MM.1S (cell line): ENCODE data around the gene GNG14.

Source experiments
- CTCF ChIP-seq: fragments of 300-600 bp; sonication (generic); IDR thresholded peaks from 2 replicates; pipeline ENCODE4 v1.5.1; 2016; ENCODE audit warnings: antibody characterized with exemption, low read length, mixed read lengths
- EZH2 ChIP-seq: fragments of 300-600 bp; sonication (generic); optimal IDR thresholded peaks from 2 replicates; pipeline ENCODE3; 2017; ENCODE audit warnings: low read depth, mild to moderate bottlenecking, antibody characterized with exemption, low read length, mixed read lengths

- TF ChIP-seq CTCF (no peak), EZH2 (no peak)
Observed at GRCh38 chr19:12668346-12668745, 19.5 kb upstream of the GNG14 start.
